Activated T-helper 2 cell treated with anti-CD3 and anti-CD28 coated beads, Interferon-gamma antibody, Interleukin-2, Interleukin-4, amounts not matched to agents 10 μg/mL and 5 μg/mL and 100 μg/mL, durations not matched to agents 14 hours and 24 hours and 36 hours (primary cell): ENCODE data around the gene CLEC4G. TPM values are rescaled to one million over a fixed set of nuclear protein-coding genes. Genes with fewer than 3 reads are reported as not detected.

ENCODE experiments used
- DNase-seq: peaks from one replicate; pipeline ENCODE4 v3.0.0; 2021; ENCODE audit warnings: low spot score
- H3K27ac Mint-ChIP-seq: one replicate; pipeline ENCODE4 v1.8.0; 2021; ENCODE audit warnings: mixed read lengths
- H3K27me3 Mint-ChIP-seq: one replicate; pipeline ENCODE4 v1.8.0; 2021; ENCODE audit warnings: low read depth, mixed read lengths
- H3K36me3 Mint-ChIP-seq: one replicate; pipeline ENCODE4 v1.8.0; 2021; ENCODE audit warnings: low read depth, mixed read lengths
- H3K4me1 Mint-ChIP-seq: one replicate; pipeline ENCODE4 v1.8.0; 2021; ENCODE audit warnings: low read depth, mixed read lengths
- H3K4me3 Mint-ChIP-seq: one replicate; pipeline ENCODE4 v1.8.0; 2021; ENCODE audit warnings: low read depth, mild to moderate bottlenecking, moderate library complexity, mixed read lengths
- H3K9me3 Mint-ChIP-seq: one replicate; pipeline ENCODE4 v1.8.0; 2021; ENCODE audit warnings: mixed read lengths
- intact Hi-C: fragments of 100-400 bp; cut with micrococcal nuclease; formaldehyde crosslinking; loops from one replicate; pipeline ENCODE4 v1.15.1; 2023
- total RNA-seq: library from RNA; stranded (reverse); gene quantifications from 2 replicates; pipeline ENCODE4 v1.2.3, GENCODE V29; 2022

CLEC4G gene
- total RNA-seq, 1 donor from 2014 or later: not detected

DNA sequence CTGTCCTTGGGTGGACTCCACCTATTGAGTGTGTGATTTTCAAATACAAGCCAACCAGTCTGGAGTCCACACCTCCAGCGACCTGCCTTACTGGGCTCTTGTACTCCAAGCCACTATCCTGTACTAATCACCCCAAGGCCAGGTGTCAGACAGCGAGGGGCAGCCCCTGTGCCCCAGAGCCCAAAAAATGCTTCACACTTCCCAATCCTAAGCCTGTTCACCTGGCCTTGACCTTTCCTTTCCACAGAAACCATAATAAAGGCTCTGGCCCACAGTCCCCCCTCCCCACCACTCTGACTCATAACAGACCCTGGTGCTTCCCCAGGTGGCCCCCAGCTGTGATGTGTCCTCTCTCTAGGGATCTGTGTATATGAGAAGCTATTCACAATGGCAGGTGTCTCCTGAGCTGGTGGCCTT lies 11.5 kb upstream of the CLEC4G start:
- Mint-ChIP-seq H3K27ac (no peak overlapping the region), H3K4me3 (no peak overlapping the region), H3K27me3 (peaks cover 7% of the 10 kb centered on the region), H3K4me1 (no peaks in the 10 kb centered on the region), H3K9me3 (peaks cover 5% of the 10 kb centered on the region), H3K36me3 (no peaks in the 10 kb centered on the region)
- DNase-seq: no peak
- intact Hi-C loops: no loop called here

DNA sequence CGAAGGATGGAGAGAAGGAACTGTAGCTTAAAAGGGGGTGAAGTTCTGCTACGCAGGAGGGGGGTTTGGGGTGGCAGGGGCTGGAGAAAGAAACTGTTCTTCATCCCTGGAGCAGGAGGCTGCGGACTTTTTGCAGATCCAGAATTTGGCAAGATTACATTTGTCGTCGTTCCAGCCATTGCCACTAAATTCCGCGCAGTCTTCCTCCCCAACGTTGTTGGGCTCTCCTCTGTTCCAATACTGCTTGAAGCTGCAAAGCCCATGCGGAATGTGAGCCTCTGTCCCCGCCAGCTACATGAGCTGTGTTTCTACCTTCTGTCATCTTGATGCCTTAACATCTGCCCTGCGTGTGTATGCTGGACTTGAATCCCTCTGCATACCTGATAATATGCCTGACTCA lies 11.1 kb upstream of the CLEC4G start:
- Mint-ChIP-seq H3K27me3 (peaks cover 7% of the 10 kb centered on the region), H3K9me3 (peaks cover 2% of the 10 kb centered on the region), H3K4me1 (no peaks in the 10 kb centered on the region), H3K27ac (no peak overlapping the region), H3K36me3 (no peaks in the 10 kb centered on the region), H3K4me3 (no peak overlapping the region)
- intact Hi-C loops: no loop called here
- DNase-seq: no peak

DNA sequence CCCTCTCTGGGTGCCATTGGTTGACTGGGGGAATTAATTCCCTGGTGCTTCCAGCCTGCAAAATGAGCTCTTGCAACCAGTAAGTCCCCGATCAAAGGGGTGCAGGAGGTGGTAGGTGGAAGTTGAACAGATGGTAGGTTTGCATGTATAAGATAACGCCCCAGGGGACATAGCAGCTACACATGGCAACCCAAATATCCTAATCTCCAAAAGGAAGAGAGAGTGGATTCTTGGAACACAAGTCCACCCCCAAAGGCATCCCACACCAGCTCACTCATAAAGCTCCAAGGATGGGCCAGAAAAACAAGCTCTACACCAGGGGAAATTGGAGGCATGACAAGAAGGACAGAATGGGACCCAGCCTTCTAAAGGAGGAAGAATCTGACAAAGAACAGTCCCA lies 10.7 kb upstream of the CLEC4G start:
- intact Hi-C loops: no loop called here

DNA sequence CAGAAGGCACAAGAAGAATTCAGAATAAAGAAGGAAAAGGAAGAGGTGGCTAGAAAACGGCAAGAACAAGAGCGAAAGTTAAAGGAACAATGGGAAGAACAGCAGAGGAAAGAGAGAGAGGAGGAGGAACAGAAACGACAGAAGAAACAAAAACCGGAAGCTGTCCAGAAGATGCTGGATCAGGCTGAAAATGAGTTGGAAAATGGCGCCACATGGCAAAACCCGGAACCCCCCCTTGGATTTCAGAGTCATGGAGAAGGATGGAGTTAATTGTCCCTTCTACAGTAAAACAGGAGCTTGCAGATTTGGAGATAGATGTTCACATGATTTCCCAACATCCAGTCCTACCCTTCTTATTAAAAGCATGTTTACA lies 8.8 kb upstream of the CLEC4G start:
- no peak overlapping the region for H3K4me3 Mint-ChIP-seq
- no peaks in the 10 kb centered on the region for H3K4me1 Mint-ChIP-seq
- H3K27me3 Mint-ChIP-seq: peaks cover 10% of the 10 kb centered on the region
- H3K27ac Mint-ChIP-seq: no peak overlapping the region
- DNase-seq: no peak
- H3K9me3 Mint-ChIP-seq: no peaks in the 10 kb centered on the region
- intact Hi-C loops: no loop called here
- H3K36me3 Mint-ChIP-seq: no peaks in the 10 kb centered on the region

More for the DNA sequence above, 10.7 kb upstream of the CLEC4G start:
- Mint-ChIP-seq H3K9me3 (no peaks in the 10 kb centered on the region), H3K27ac (no peak overlapping the region), H3K4me1 (no peaks in the 10 kb centered on the region), H3K36me3 (no peaks in the 10 kb centered on the region), H3K27me3 (peaks cover 7% of the 10 kb centered on the region), H3K4me3 (no peak overlapping the region)
- no peak for DNase-seq

DNA sequence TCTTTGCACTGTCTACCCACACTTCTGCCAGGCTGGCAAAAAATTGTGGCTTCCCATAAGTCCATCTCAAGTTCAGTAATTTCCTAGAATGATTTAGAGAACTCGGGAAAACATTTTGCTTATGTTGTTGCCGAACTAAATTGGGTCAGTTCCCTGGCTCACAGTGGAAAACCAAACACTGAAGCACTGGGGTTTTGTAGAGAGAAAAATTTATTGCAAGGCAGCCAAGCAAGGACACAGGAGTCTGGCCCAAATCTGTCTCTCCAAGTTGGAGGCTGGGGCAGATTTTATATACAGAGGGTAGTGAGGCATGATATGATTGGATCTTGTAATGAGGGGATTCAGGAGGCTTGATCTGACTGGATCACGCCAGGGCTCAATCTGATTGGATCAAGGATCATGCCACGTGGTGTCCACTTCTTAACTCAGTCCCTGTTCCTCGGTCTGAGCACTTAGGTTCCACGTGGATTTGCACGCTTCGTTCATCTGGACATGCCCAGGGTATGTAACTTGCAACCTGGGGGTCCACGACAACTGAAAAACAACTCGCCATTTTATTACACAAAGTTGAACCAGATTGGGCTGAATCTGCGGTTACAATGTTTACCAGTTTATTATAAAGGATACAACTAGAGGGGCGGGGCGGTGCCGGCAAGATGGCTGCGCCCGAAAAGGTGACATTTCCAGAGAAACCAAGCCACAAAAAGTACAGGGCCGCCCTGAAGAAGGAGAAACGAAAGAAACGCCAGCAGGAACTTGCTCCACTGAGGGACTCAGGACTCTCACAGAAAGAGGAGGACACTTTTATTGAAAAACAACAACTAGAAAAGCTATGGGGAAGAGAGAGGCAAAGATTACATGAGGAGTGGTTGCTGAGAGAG lies 8.1 kb upstream of the CLEC4G start:
- intact Hi-C loops: no loop called here
- DNase-seq: no peak
- no peak overlapping the region for H3K4me3 Mint-ChIP-seq
- H3K36me3 Mint-ChIP-seq: no peaks in the 10 kb centered on the region
- H3K9me3 Mint-ChIP-seq: no peaks in the 10 kb centered on the region
- no peaks in the 10 kb centered on the region for H3K4me1 Mint-ChIP-seq
- H3K27me3 Mint-ChIP-seq: peaks cover 12% of the 10 kb centered on the region
- H3K27ac Mint-ChIP-seq: no peak overlapping the region

DNA sequence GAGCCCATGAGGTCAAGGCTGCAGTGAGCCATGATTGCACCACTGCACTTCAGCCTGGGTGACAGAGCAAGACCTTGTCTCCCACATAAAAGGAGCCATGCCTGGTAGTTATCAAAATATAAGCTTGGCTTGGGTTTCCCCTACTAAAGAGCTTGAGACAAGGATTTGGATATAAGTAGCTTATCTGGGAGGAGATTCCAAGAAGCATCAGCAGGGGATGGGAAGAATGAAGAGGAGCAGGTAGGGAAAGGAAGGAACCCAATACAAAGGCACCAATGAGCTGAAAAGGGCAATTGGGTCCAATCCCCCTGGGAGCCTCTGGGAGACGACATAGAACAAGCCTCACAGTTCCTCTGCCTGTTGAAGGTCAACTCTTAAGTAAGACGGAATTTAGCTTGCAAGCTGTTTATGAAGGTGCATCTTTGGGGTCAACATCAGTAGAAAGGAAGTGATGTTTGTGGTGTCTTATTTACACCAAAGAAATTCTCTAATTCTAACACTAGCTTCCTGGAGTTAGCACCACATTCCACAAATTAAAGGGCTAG lies 7.4 kb upstream of the CLEC4G start:
- intact Hi-C loops: no loop called here

DNA sequence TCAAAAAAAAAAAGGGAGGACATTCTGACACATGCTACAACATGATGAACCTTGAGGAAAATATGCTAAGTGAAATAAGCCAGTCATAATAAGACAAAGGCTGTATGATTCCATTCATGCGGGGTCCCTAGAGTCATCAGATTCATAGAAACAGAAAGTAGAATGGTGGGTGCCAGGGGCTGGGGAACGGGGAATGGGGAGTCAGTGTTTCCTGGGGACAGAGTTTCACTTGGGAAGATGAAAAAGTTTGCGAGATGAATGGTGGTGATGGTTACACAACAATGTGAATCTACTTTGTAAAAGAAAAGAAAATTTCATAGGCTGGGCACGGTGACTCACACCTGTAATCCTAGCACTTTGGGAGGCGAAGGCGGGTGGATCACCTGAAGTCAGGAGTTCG lies 6.1 kb upstream of the CLEC4G start:
- no peak for DNase-seq
- intact Hi-C loops: no loop called here
- Mint-ChIP-seq H3K9me3 (no peaks in the 10 kb centered on the region), H3K27ac (no peak overlapping the region), H3K27me3 (peaks cover 20% of the 10 kb centered on the region), H3K4me3 (no peak overlapping the region), H3K36me3 (no peaks in the 10 kb centered on the region), H3K4me1 (no peaks in the 10 kb centered on the region)

More for the DNA sequence above, 7.4 kb upstream of the CLEC4G start:
- Mint-ChIP-seq H3K36me3 (no peaks in the 10 kb centered on the region), H3K27ac (no peak overlapping the region), H3K9me3 (no peaks in the 10 kb centered on the region), H3K4me3 (no peak overlapping the region), H3K27me3 (peaks cover 15% of the 10 kb centered on the region), H3K4me1 (no peaks in the 10 kb centered on the region)
- no peak for DNase-seq

DNA sequence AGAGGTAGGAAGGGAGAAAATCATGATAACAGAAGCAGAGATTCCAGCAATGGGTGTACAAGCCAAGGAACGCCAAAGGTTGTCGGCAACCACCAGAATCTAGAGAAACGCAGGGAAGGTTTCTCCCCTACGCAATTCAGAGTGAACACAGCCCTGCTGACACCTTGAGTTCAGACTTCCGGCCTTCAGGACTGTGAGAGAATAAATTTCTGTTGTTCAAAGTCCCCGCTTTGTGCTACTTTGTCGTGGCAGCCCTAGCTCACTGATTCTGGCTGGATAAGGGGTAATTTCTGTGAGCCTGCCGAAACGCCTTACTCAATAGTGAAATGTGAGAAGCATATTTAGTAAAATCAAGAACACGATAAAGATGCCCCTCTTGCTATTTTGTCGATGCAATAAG lies 5.3 kb upstream of the CLEC4G start:
- peaks cover 24% of the 10 kb centered on the region for H3K27me3 Mint-ChIP-seq
- H3K9me3 Mint-ChIP-seq: no peaks in the 10 kb centered on the region
- H3K4me1 Mint-ChIP-seq: no peaks in the 10 kb centered on the region
- DNase-seq: no peak
- H3K27ac Mint-ChIP-seq: no peak overlapping the region
- H3K36me3 Mint-ChIP-seq: no peaks in the 10 kb centered on the region
- intact Hi-C loops: no loop called here
- no peak overlapping the region for H3K4me3 Mint-ChIP-seq

DNA sequence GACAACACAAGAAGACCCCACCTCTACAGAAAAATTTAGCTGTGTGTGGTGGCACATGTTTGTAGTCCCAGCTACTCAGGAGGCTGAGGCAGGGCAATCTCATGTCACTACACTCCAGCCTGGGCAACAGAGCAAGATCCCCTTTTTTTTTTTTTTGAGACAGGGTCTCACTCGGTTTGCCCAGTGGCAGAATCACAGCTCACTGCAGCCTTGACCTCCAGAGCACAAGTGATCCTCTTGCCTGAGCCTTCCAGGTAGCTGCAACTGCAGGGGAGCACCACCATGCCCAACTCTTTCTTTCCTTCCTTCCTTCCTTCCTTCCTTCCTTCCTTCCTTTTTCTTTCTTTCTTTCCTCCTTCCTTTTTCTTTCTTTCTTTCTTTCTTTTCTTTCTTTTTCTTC lies 4.2 kb upstream of the CLEC4G start:
- Mint-ChIP-seq H3K36me3 (no peaks in the 10 kb centered on the region), H3K9me3 (no peaks in the 10 kb centered on the region), H3K4me3 (no peak overlapping the region), H3K27me3 (peaks cover 32% of the 10 kb centered on the region), H3K4me1 (no peaks in the 10 kb centered on the region), H3K27ac (no peak overlapping the region)
- DNase-seq: no peak
- intact Hi-C loops: no loop called here

DNA sequence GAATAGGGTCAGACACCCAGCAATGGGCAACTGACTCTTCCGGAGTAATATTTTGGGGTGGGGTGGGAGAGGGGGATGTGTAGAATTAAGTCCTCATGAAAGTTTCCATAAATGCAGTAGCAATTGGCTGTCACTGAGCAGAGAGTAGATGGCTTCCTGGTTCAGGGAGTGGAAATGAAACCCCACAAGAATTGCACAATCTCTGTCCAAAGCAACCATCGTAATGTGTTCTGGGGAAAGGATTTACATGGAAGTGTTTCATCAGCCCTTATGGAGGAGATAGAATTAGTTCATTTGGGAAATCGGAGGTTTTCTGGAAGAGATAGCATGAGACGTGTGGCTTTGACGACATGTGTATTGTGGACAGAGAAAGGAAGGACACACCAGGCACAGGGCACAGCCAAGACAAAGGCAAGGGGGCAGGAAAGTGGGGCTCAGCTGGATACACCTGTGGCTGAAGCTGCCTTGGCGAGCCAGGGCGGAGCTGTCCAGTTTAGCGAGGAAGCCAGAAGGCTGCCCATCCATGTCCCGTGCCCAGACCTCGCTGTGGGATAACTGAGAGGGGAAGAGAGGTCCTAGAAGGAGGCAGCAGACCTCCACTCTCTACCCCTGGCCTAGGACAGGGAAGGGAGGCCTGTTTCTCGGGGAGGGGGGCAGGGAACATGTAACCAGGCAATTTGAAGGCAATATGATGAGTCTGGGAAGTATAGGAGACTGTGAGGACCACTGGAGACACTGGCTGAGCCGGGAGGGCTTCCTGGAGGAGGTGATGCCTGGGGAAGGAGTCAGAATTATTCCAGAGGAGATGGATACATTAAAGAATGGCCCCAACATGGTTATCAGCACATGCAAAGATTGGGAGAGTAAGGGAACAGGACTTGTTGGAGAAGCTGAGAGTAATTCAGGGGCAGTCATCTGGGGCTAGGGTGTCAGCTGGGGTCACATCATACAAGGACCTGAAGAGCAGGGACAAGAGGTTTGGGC lies 2.6 kb upstream of the CLEC4G start:
- Mint-ChIP-seq H3K27ac (no peak overlapping the region), H3K27me3 (peaks cover 43% of the 10 kb centered on the region), H3K9me3 (no peaks in the 10 kb centered on the region), H3K36me3 (no peaks in the 10 kb centered on the region), H3K4me1 (no peaks in the 10 kb centered on the region), H3K4me3 (no peak overlapping the region)
- no peak for DNase-seq
- intact Hi-C loops: no loop called here

DNA sequence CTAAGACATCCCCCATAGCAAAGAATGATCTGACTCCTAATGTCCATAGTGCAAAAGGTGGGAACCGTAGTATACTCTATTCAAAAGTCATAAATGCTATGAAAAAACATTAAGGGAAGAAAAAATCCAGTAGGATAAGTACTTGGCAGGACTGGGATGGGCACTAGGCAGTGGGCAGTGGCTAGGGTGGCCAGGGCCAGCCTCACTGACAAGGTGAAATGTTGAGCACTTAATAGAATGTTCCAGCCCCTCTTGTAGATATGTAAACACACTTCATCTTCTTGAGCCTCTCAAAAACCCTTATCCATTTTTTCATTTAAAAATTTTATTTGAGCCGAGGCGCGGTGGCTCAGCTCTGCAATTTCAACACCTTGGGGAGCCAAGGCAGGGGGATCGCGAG lies 1.5 kb upstream of the CLEC4G start:
- Mint-ChIP-seq H3K4me3 (no peak overlapping the region), H3K9me3 (no peaks in the 10 kb centered on the region), H3K4me1 (no peaks in the 10 kb centered on the region), H3K27ac (no peak overlapping the region), H3K36me3 (no peaks in the 10 kb centered on the region), H3K27me3 (peaks cover 54% of the 10 kb centered on the region)
- intact Hi-C loops: no loop called here
- DNase-seq: no peak

DNA sequence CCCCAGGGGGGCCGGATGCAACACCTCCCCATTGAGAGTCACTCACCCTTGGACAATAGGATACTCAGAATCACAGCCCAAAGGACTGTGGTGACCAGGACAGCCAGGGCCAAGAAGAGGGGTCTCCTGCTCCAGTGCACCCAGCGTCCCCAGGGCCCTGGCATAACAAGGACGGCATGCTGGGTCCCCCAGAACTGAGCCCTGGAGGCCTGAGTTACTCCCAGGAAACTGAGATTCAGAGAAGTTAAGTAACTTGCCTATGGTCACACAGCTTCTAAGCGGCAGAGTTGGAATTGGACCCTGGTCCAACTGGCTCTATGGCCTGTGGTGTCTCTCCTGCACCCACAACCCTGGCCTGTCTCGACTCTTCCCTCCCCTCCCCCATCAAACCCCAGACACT lies 295 bp downstream of the CLEC4G start:
- H3K27me3 Mint-ChIP-seq: peaks cover 65% of the 10 kb centered on the region
- intact Hi-C loops: no loop called here
- no peak for DNase-seq
- H3K36me3 Mint-ChIP-seq: no peaks in the 10 kb centered on the region
- no peak overlapping the region for H3K4me3 Mint-ChIP-seq
- no peaks in the 10 kb centered on the region for H3K9me3 Mint-ChIP-seq
- no peaks in the 10 kb centered on the region for H3K4me1 Mint-ChIP-seq
- no peak overlapping the region for H3K27ac Mint-ChIP-seq

DNA sequence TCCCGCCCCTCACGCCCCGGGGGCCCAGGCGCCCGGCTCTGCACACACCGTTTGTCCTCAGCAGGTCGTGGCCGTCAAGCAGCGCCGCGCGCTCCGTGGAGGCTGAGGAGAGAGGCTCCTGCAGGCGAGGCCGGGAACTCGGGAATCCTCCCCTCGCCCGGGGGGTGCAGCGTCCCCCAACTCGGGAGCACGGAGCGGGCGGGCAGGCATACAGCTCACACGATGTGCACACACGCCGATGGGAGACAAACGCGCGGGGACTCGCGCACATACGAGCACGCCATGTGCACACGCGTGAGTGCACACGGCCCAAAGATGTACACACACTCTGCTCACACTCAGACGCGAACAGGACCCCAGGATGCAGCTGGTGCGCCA lies 703 bp downstream of the CLEC4G start:
- H3K4me3 Mint-ChIP-seq: no peak overlapping the region
- H3K36me3 Mint-ChIP-seq: no peaks in the 10 kb centered on the region
- no peak overlapping the region for H3K27ac Mint-ChIP-seq
- peaks cover 62% of the 10 kb centered on the region for H3K27me3 Mint-ChIP-seq
- intact Hi-C loops: no loop called here
- H3K9me3 Mint-ChIP-seq: no peaks in the 10 kb centered on the region
- H3K4me1 Mint-ChIP-seq: no peaks in the 10 kb centered on the region
- no peak for DNase-seq
